ENCODE results near the gene CES2. TPM values are rescaled to one million over a fixed set of nuclear protein-coding genes. Genes with fewer than 3 reads are reported as not detected.

Gene CES2
- total RNA-seq, 1 experiment from 2014 or later, result 35.4 TPM

DNA sequence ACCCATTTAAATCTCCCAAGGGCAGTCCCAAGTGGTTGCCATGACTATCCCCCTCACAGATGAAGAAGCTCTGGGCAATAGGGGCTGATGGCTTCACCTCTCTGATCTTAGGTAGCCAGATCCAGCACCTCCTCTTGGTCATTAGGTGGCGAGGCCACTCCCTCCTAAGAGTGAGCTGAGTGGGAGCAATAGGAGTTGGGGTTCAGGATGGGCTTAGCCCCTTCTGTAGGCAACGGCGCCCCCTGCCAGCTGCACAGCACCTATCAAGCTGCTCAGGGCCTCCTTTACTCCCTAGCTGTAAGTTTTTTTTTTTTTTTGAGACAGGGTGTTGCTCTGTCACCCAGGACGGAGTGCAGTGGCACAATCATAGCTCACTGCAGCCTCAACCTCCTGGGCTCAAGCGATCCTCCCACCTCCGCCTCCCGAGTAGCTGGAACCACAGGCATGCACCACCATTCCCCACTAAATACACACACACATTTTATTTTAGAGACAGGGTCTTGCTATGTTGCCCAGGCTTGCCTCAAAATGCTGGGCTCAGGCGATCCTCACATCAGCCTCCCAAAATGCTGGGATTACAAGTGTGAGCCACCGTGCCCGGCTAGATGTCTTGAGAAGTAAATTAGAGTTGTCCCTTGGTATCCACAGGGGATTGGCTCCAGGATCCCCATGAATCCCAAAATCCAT, 6.5 kb upstream of the CES2 start:
- Histone ChIP-seq H3K27ac (ENCODE audit: low read depth, low read length) (0 out of 2 replicates have a peak overlapping the region, but pooled peaks have one; percentile 22), H3K9me3 (ENCODE audit: control insufficient read depth in 1 of 2, insufficient read depth in 1 of 2, low read depth in 1 of 2, low read length in 2 of 2) (no peaks in the 10 kb centered on the region), H3K9ac (ENCODE audit: low read length) (no peak overlapping the region), H2AFZ (ENCODE audit: low read depth, low read length, poor library complexity, severe bottlenecking) (no peak overlapping the region), H4K20me1 (ENCODE audit: insufficient read depth) (no peaks in the 10 kb centered on the region), H3K27me3 (ENCODE audit: insufficient read depth, low read length) (no peaks in the 10 kb centered on the region), H3K79me2 (ENCODE audit: insufficient read depth, low read length) (peaks cover 19% of the 10 kb centered on the region), H3K4me3 (replicated peaks in 1 of 2; ENCODE audit: low read depth in 1 of 2, low read length in 2 of 2) (no peak overlapping the region), H3K9me2 (ENCODE audit: insufficient read depth) (no peaks in the 10 kb centered on the region), H3K4me2 (ENCODE audit: low read length) (peak overlapping the region; percentile 45), H3K36me3 (ENCODE audit: control insufficient read depth in 1 of 2, insufficient read depth in 2 of 2, low read length in 2 of 2) (peaks cover 0 to 7% of the 10 kb centered on the region in 2 experiments; a peak in 1 of 4 replicates), H3K4me1 (ENCODE audit: control insufficient read depth in 1 of 2, insufficient read depth in 2 of 2, low read length in 2 of 2) (peaks cover 21 to 63% of the 10 kb centered on the region in 2 experiments)
- intact Hi-C loops (cut with micrococcal nuclease), result loop anchor here (1.0 kb wide), 1 partner anchor 34 kb away; no protein-coding TSS in a partner anchor
- POLR2A ChIA-PET, result no interaction called here
- RAD21 ChIA-PET (ENCODE audit: low non-redundant PET in 1 of 2, low total read pairs in 2 of 2, uncharacterized antibody in 2 of 2, unreplicated experiment in 2 of 2), result interaction anchor here (0.7 to 1.4 kb wide), 3 partner anchors 19 to 33 kb away, joined by 4 to 6 read pairs (median 5); no protein-coding TSS in a partner anchor
- no TSS peak for BruUV-seq (replicated peaks)
- ATAC-seq, result peak; percentile 39
- CTCF ChIA-PET, result interaction anchor here (1.1 to 2.8 kb wide), 12 partner anchors 14 to 524 kb away, joined by 3 to 32 read pairs (median 3); partner anchors contain the start of genes CES3 and PDP2
- DNase-seq (ENCODE audit: low read depth, low spot score), result no peak
- TF ChIP-seq, protein P1, sequence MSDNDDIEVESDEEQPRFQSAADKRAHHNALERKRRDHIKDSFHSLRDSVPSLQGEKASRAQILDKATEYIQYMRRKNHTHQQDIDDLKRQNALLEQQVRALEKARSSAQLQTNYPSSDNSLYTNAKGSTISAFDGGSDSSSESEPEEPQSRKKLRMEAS (IDR thresholded peaks at IDR 0.05), result 0 out of 2 replicates have a peak, but pooled peaks have one; percentile 8
- TF ChIP-seq, protein P2, sequence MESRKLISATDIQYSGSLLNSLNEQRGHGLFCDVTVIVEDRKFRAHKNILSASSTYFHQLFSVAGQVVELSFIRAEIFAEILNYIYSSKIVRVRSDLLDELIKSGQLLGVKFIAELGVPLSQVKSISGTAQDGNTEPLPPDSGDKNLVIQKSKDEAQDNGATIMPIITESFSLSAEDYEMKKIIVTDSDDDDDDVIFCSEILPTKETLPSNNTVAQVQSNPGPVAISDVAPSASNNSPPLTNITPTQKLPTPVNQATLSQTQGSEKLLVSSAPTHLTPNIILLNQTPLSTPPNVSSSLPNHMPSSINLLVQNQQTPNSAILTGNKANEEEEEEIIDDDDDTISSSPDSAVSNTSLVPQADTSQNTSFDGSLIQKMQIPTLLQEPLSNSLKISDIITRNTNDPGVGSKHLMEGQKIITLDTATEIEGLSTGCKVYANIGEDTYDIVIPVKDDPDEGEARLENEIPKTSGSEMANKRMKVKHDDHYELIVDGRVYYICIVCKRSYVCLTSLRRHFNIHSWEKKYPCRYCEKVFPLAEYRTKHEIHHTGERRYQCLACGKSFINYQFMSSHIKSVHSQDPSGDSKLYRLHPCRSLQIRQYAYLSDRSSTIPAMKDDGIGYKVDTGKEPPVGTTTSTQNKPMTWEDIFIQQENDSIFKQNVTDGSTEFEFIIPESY (IDR thresholded peaks at IDR 0.05; ENCODE audit: extremely low read depth, insufficient replicate concordance, low read length), result no peak
- no peak for TF ChIP-seq SP1 (IDR thresholded peaks at IDR 0.05; ENCODE audit: low read depth)
- peak in 2 of 3 experiments; percentile 57 to 61; a peak in 5 of 6 replicates for TF ChIP-seq CTCF (IDR thresholded peaks at IDR 0.05 in 2 of 3, conservative IDR thresholded peaks at IDR 0.05 in 1 of 3; ENCODE audit: borderline replicate concordance in 1 of 3, insufficient read depth in 1 of 3, low read depth in 2 of 3, low read length in 2 of 3)

Measured in HCT116 (cell line).